HG03575 (cell line): ENCODE data around the gene IGFN1.

Experiments used
- ATAC-seq: cut with Tn5 transposase; IDR thresholded peaks from one replicate; pipeline ENCODE4 v1.9.1; 2021; ENCODE audit not compliant: unreplicated experiment, insufficient number of reproducible peaks, low FRiP score; ENCODE audit errors: extremely low read depth

The IGFN1 gene

DNA sequence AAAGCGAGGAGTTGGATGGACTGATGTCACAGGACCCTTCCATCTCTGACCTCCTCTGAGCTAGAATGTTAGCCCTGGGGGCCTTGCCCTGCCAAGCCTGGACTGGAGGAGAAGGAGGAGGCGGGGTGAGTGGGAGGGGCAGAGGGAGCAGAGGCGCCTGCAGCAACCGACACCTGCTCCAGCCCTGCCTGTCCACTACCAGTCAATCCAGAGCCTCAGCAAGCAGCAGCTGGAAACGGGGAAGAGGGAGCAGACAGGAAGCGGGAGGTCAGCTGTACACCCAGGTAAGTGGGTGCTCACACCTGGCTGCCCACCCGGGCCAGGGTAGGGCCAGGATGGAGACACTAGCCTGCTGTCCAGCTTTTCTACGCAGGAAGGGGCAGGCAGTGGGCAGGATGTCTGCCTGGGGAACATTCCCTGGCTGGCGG is at the start of gene IGFN1:
IGFN1 (plus strand) TSS at position 201 of the 428 bp plus-strand sequence. CDS start 2,470 bp downstream, outside the sequence.
- no peak for ATAC-seq

DNA sequence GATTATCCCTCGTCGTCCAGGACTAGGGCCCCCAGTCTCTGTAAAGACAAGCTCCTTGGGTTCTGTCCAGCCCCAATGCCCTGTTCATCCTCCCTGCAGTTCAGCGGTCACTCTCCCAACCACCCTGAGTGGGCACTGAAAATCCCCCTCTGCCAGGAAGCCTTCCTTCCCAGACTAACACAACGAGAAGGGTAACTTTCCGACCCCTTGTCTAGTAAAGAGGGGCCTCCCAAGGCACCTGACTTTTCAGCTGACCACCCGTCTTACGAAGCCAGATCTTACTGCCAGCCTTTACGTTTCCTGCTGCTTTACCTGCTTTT is 49.7 kb upstream of the IGFN1 start:
- no peak for ATAC-seq

- no peak for ATAC-seq
These were observed 49.2 kb upstream of the IGFN1 start for GRCh38 chr1:201141418-201141817.

- ATAC-seq, result no peak
These were observed 48.4 kb upstream of the IGFN1 start for GRCh38 chr1:201142011-201142848.

DNA sequence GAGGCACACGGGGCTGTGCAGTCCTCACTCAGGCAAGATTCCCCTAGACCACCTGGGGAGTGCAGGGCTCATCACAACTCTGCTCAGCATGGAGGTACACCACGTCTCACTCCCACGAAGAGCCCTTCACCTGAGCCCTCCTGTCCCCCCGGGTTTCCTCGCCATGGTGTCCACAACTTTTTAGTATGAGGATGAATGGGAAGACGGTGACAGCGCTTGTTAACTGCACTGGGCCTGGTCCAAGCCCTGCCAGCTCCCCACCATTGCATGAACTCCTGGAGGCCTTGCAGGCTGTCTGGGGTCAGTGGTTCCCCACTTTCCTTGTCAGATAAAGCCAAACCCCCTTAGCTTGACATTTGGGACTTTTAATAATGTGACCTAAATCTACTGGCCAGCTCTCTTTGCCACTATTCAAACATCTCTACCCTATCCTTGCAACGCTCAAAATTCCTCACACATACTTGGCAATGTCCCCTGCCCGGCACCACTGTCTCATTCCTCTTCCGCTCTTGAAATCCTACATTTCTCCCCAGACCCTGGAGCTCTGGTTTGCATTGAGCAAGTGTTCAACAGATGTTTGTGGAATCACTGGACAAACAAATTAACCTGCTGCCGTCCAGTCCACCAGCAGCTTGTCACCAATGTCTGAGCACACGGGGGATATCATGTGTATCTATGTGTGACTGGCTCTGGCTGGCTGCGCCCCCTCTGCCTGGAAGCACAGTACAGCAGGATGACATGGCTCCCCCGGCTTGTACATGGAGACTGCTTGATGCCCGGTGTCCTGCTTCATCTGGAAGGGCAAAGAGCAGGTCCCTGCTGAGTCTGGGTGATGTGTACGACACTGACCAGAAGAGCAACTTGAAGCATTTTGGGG is 47.5 kb upstream of the IGFN1 start:
- no peak for ATAC-seq

- ATAC-seq, result no peak
These were observed 46.6 kb upstream of the IGFN1 start for GRCh38 chr1:201143726-201144635.

DNA sequence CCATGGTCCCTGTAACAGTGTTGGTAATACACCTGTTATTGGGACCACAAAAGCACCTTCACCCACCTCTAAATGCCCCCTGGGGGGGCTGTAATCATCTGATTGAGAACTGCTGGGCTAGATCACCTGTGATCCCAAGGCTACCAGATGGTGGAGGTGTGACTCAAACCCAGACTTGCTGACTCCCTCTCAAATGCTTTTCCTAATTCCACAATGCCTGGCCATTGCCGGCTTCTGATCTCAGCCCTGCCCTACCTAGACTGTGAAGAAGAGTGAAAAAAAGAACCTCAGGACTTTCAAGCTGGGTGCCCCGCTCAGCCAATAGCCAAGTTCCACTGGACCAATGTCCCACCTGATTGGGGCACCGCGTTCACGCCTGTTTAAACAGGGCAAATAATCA is 45.9 kb upstream of the IGFN1 start:
- no peak for ATAC-seq

DNA sequence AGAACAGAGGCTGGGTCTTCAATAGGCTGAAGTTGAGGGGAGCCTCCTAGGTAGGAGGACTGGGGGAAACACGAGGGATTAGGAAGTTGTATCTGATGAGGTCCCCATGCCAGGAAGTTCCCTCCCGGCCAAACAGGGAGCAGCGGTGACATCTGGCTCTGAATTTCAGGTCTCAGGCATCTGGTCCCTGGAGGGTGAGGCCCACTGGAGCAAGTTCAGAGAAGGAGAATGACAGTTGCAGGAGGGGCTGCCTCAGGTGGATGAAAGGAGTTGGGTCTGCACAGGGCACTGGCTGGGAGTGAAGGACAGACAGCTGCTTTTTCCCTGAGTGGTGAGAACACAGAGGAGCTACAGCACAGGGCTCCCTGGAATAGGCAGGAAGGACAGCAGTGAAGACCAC is 45.5 kb upstream of the IGFN1 start:
- no peak for ATAC-seq

DNA sequence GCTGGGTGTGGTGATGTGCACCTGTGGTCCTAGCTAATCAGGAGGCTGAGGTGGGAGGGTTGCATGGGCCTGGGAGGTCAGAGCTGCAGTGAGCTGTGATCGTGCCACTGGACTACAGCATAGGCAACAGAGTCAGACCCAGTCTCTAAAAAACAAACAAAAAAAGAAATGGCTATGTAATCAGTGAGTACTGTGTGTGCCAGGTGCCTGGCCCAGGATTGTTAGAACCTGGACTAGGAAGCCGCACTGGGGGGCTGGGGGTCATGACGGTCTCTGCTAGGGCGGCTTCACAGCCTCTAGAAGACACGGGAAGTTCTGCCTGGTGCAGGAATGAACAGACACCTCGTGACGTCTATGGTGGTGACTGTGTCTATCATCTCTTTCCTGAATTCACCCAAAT is 44.8 kb upstream of the IGFN1 start:
- ATAC-seq, result no peak

DNA sequence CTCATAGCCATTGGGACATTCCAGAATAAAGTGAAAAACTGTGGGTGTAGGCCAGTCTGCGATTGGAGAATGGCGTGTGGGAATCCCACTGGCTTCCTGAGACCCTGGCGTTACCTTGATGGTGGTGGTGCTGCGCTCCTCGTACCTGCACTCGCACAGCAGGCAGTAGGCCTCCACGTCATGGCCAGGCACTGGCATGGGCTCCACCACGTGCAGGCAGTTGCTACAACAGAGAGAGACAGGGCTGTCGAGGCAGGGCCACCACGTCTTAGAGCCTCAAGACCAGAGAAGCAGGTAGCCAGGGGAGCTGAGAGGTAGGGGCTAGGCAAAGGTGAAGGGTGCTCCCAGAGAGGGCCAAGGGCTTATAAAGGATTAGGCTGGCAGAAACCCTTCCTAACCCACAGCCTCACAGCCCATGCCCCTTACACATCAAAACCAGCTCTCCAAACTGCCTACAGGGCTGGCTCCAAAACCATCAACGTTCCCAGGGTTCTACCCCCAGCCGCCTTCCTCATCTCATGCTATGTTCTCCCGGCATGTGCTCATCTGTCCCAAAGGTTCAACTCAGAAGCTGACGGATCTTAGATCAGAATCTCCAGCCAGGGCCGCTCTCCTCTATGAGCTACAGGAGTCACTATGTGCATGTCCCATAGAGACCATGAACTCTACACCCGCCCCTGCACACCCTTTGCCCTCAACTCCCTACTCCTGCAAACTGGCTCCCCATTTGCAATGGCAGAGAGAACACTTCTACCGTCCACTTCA is 43.8 kb upstream of the IGFN1 start:
- no peak for ATAC-seq

GRCh38 chr1:201147396-201148015 is 43.1 kb upstream of the IGFN1 start:
- no peak for ATAC-seq

DNA sequence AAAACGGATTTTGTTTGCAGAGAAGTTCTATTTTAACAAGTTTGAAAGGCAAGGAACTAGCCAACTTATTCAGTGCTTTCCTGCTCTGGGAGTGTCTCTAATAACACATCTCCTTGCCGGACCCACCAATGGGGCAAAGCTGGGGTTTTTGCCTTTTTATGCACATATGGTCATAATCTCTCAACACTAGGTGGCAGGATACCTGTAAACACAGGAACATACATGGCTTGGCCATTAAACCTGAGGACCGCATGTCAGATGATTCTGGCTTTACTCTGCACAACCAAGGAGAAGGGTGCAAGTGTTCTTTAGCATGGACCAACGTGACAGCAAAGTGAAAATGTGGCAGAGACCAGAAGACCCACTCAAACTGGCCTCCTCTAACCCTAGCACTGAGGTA is 41.2 kb upstream of the IGFN1 start:
- ATAC-seq, result no peak

- ATAC-seq, result peak; percentile 16
These were observed 36.9 kb upstream of the IGFN1 start for GRCh38 chr1:201153474-201154388.

- ATAC-seq, result peak; percentile 77
These were observed 36.0 kb upstream of the IGFN1 start, which contains the start of gene TMEM9 for GRCh38 chr1:201154389-201155165. Gene TMEM9 (minus strand): TSS chr1:201154474. CDS start chr1:201153923, 551 bp downstream.

- no peak for ATAC-seq
These were observed 35.3 kb upstream of the IGFN1 start for GRCh38 chr1:201155354-201155753.

DNA sequence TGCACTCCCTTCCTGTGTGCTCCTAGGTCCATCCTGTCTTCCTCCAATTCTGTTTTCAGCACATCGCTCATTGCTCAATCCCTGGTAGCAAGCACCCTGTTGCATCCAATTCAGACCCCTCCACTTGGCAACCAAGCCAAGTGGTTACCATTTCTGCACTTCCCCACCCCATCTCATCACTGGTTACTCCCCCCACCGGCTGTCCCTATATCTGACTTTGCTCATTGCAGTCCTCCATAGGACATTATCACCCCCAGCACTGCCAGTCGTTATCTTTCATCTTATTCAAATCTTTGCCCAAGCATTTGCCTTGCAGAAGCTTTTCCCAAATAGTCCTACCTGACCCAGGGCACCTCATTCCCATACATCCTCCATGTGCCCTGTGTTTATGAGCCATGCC is 34.3 kb upstream of the IGFN1 start:
- ATAC-seq, result no peak
